ENCODE data around the gene TOMM7.
"Not testable (repeated sequence)": the region's sequence is repeated elsewhere in the genome, so short reads cannot be mapped to it uniquely, and the experiment has no call there.

TOMM7 gene

DNA sequence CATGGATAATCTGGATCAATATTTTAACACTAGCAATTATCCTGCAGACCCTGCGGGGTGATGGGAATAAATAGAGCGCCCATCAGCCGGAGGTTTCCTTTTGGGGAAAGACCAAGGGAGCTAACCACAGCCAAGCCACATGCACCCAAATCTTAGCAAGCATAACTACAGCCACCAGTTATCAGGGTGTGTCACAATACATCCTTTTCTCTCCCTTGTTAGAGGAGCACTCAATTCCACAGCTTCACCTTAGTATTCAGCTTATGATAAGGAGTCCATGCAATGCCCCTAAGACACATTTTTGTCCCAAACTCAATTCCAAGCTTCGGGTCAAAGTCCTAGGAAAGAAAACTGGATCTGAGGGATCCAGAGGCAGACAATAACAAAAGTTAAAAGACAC is 15.9 kb downstream of the TOMM7 start:
- H3K9me2 ChIP-seq (replicated peaks; ENCODE audit: control insufficient read depth, low read length): no peaks in the 10 kb centered on the region
- no peak for TF ChIP-seq EZH2phosphoT487 (IDR thresholded peaks at IDR 0.05; ENCODE audit: borderline replicate concordance, low read length)
- TF ChIP-seq, protein P1, sequence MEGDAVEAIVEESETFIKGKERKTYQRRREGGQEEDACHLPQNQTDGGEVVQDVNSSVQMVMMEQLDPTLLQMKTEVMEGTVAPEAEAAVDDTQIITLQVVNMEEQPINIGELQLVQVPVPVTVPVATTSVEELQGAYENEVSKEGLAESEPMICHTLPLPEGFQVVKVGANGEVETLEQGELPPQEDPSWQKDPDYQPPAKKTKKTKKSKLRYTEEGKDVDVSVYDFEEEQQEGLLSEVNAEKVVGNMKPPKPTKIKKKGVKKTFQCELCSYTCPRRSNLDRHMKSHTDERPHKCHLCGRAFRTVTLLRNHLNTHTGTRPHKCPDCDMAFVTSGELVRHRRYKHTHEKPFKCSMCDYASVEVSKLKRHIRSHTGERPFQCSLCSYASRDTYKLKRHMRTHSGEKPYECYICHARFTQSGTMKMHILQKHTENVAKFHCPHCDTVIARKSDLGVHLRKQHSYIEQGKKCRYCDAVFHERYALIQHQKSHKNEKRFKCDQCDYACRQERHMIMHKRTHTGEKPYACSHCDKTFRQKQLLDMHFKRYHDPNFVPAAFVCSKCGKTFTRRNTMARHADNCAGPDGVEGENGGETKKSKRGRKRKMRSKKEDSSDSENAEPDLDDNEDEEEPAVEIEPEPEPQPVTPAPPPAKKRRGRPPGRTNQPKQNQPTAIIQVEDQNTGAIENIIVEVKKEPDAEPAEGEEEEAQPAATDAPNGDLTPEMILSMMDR (IDR thresholded peaks at IDR 0.05; ENCODE audit: low read depth, low read length, poor library complexity, severe bottlenecking): no peak
- no peaks in the 10 kb centered on the region for H4K20me1 ChIP-seq (ENCODE audit: control insufficient read depth, insufficient read depth, low read depth, low read length)
- no peak overlapping the region for H3K4me3 ChIP-seq (ENCODE audit: low read length)
- H3K79me2 ChIP-seq (ENCODE audit: control insufficient read depth, low read length): no peaks in the 10 kb centered on the region
- H3K27ac ChIP-seq (ENCODE audit: low read depth, low read length): no peak overlapping the region
- no peaks in the 10 kb centered on the region for H3K9me3 ChIP-seq (ENCODE audit: control insufficient read depth, insufficient read depth, low read length)
- 0 out of 2 replicates have a peak, but pooled peaks cover 2% of the 10 kb centered on the region for H3K27me3 ChIP-seq (ENCODE audit: control insufficient read depth, low read length)
- no peaks in the 10 kb centered on the region for H3K4me1 ChIP-seq (ENCODE audit: control insufficient read depth, low read length)
- peaks cover 5% of the 10 kb centered on the region for H3K36me3 ChIP-seq (ENCODE audit: control insufficient read depth, low read length)
- H3F3A ChIP-seq (ENCODE audit: control insufficient read depth, insufficient read depth): peaks cover 5% of the 10 kb centered on the region; the same call in 1 of the 2 replicates
- H3K4me2 ChIP-seq (ENCODE audit: low read length): no peak overlapping the region

DNA sequence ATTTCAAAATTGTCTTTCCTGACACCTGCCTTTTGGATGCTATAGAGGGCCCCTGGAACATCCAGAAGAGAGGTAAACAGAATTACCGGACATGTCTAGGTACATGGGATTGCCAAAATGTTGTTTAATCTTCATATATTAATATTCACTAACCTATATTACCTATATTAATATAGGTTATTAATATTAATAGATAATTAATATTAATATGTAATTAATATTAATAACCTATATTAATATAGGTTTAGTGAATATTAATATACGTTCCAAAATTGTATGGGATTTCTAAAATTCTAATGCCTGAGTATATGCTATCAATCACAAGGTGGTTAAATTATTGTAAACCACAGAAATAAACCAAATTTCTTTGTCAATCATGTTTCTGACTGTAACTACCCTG is 17.4 kb downstream of the TOMM7 start:
- TF ChIP-seq, protein P1 (IDR thresholded peaks at IDR 0.05; ENCODE audit: low read depth, low read length, poor library complexity, severe bottlenecking): no peak
- TF ChIP-seq EZH2phosphoT487 (IDR thresholded peaks at IDR 0.05; ENCODE audit: borderline replicate concordance, low read length): no peak

DNA sequence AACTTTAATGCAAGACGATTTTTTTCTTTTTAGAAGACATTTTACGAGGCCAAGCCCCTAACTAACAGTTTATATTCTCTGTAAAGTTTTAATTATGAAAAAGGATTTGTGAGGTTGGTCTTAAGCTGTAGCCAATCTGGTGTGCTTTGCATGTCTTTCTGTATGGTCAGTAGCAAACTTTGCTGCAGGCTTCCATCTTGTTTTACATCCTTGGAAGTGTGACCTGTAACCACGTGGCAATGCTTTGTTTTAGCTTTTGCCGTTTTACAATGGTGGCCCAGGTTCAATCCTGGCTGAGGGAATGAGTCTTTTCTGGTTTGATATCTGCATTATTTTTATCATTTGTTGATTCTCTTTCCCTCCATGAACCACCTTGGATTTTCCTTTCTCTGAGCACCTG is 19.8 kb downstream of the TOMM7 start:
- H3K4me3 ChIP-seq (ENCODE audit: low read length); H3K79me2 ChIP-seq (ENCODE audit: control insufficient read depth, low read length); H3K9me2 ChIP-seq (replicated peaks; ENCODE audit: control insufficient read depth, low read length); H3K27me3 ChIP-seq (ENCODE audit: control insufficient read depth, low read length); H3F3A ChIP-seq (ENCODE audit: control insufficient read depth, insufficient read depth); H4K20me1 ChIP-seq (ENCODE audit: control insufficient read depth, insufficient read depth, low read depth, low read length); H3K27ac ChIP-seq (ENCODE audit: low read depth, low read length); H3K4me2 ChIP-seq (ENCODE audit: low read length); H3K9me3 ChIP-seq (ENCODE audit: control insufficient read depth, insufficient read depth, low read length); H3K4me1 ChIP-seq (ENCODE audit: control insufficient read depth, low read length); H3K36me3 ChIP-seq (ENCODE audit: control insufficient read depth, low read length): not testable (repeated sequence)

More for the DNA sequence above, 17.4 kb downstream of the TOMM7 start:
- Histone ChIP-seq H3K4me2 (ENCODE audit: low read length) (no peak overlapping the region), H3F3A (ENCODE audit: control insufficient read depth, insufficient read depth) (0 out of 2 replicates have a peak, but pooled peaks cover 3% of the 10 kb centered on the region), H3K27me3 (ENCODE audit: control insufficient read depth, low read length) (0 out of 2 replicates have a peak, but pooled peaks cover 2% of the 10 kb centered on the region), H3K9me2 (replicated peaks; ENCODE audit: control insufficient read depth, low read length) (no peaks in the 10 kb centered on the region), H3K27ac (ENCODE audit: low read depth, low read length) (no peak overlapping the region), H3K79me2 (ENCODE audit: control insufficient read depth, low read length) (no peaks in the 10 kb centered on the region), H3K4me3 (ENCODE audit: low read length) (no peak overlapping the region), H3K4me1 (ENCODE audit: control insufficient read depth, low read length) (no peaks in the 10 kb centered on the region), H3K36me3 (ENCODE audit: control insufficient read depth, low read length) (no peaks in the 10 kb centered on the region), H4K20me1 (ENCODE audit: control insufficient read depth, insufficient read depth, low read depth, low read length) (no peaks in the 10 kb centered on the region), H3K9me3 (ENCODE audit: control insufficient read depth, insufficient read depth, low read length) (no peaks in the 10 kb centered on the region)

DNA sequence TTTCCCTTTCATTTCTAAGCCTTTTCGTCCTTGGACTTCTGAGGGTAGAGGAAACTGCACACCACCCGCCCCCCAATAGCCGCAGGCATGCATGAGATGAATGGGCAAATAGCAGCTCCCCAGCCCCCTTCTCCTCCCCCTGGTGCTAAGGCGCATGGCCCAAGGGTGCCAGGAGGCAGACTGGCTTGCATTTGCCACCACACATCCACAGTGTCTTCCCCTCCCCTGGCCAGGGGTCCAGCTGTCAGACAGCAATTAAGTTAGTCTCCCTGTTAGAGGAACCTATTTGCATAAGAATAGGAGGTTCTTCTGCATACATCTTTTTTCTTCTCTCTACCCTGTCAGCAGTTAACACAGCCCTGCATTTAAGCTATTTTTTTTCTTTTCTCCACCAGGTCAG is 20.2 kb downstream of the TOMM7 start:
- Histone ChIP-seq H4K20me1 (ENCODE audit: control insufficient read depth, insufficient read depth, low read depth, low read length) (no peaks in the 10 kb centered on the region), H3K4me1 (ENCODE audit: control insufficient read depth, low read length) (no peaks in the 10 kb centered on the region), H3K79me2 (ENCODE audit: control insufficient read depth, low read length) (no peaks in the 10 kb centered on the region), H3F3A (ENCODE audit: control insufficient read depth, insufficient read depth) (0 out of 2 replicates have a peak, but pooled peaks cover 3% of the 10 kb centered on the region), H3K4me2 (ENCODE audit: low read length) (no peak overlapping the region), H3K4me3 (ENCODE audit: low read length) (no peak overlapping the region), H3K9me2 (replicated peaks; ENCODE audit: control insufficient read depth, low read length) (no peaks in the 10 kb centered on the region), H3K27me3 (ENCODE audit: control insufficient read depth, low read length) (0 out of 2 replicates have a peak, but pooled peaks cover 2% of the 10 kb centered on the region), H3K27ac (ENCODE audit: low read depth, low read length) (no peak overlapping the region), H3K36me3 (ENCODE audit: control insufficient read depth, low read length) (no peaks in the 10 kb centered on the region), H3K9me3 (ENCODE audit: control insufficient read depth, insufficient read depth, low read length) (no peaks in the 10 kb centered on the region)
- TF ChIP-seq, protein P1 (IDR thresholded peaks at IDR 0.05; ENCODE audit: low read depth, low read length, poor library complexity, severe bottlenecking): no peak
- TF ChIP-seq EZH2phosphoT487 (IDR thresholded peaks at IDR 0.05; ENCODE audit: borderline replicate concordance, low read length): no peak

Data from DOHH2 (cell line).